CD1c-positive myeloid dendritic cell (primary cell): ENCODE results near the gene KAT14.
"Not testable (repeated sequence)": the region's sequence is repeated elsewhere in the genome, so short reads cannot be mapped to it uniquely, and the experiment has no call there.

ENCODE experiments used
- DNase-seq: peaks from one replicate; pipeline ENCODE4 v3.0.0-alpha.2; 2016; ENCODE audit errors: extremely low spot score

Gene KAT14

DNA sequence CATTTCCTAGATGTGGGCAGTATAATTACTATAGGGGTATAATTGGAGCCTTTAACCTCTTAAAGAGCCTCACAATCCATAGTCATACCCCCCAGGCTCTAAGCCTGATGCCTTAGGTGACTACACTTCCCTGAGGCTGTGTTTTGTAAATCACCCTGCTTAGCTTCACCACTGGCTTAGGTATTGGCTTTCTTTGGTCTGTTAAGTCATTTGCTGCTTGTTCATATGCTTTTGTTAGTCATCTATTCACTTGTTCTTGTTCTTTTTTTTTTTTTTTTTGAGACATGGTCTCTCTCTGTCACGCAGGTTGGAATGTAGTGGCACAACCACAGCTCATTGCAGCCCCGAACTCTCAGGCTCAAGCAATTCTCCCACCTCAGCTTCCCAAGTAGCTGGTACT lies 26.7 kb downstream of the KAT14 start:
- no peak for DNase-seq

GRCh38 chr20:18165553-18165952 lies 27.9 kb downstream of the KAT14 start:
- DNase-seq: no peak

DNA sequence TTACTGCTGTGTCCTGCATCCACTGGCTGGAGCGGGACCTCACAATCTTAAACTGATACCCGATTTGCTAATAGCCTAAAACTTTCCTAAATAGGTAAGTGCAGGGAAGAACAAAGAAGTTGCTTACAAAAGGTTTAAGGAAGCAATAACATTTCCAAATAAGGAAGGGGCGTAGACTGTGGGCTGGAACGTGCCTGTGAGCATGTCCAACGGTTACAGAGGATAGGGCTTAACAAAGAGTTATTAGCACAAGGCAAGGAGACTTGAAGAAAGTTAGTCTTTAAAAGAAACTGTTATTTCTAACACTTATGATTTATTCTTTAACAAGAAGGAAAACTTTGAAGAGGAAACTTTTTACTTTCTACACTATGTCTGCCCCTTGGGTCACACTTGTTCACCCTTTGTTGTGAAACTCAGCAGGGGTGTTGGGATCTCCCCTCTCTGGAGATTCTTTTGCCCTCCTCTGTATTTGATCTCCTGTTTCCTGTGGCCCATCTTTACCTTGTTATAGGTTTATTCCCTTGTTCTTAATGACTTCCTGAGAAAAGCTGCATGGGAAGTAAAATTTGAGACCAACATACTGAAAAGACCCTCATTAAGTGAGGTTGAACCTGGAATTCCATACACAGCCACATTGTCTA lies 28.7 kb downstream of the KAT14 start:
- no peak for DNase-seq

GRCh38 chr20:18166950-18167349 lies 29.3 kb downstream of the KAT14 start:
- no peak for DNase-seq

DNA sequence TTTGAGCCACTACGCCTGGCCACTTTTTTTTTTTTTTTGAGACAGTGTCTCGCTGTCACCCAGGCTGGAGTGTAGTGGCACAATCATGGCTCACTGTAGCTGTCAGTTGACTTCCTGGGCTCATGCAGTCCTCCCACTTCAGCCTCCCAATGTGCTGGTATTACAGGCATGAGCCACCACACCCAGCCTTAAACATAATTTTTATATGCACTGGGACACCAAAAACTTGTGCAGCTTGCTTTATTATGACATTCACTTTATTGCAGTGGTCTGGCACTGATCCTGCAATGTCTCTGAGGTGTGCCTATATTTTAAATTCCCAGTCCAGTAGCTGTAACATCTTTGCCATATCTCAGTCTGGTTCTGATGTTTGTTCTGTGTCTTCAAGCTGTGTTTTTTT lies 34.7 kb downstream of the KAT14 start:
- DNase-seq: no peak

GRCh38 chr20:18174906-18175683 lies 37.4 kb downstream of the KAT14 start:
- no peak for DNase-seq

DNA sequence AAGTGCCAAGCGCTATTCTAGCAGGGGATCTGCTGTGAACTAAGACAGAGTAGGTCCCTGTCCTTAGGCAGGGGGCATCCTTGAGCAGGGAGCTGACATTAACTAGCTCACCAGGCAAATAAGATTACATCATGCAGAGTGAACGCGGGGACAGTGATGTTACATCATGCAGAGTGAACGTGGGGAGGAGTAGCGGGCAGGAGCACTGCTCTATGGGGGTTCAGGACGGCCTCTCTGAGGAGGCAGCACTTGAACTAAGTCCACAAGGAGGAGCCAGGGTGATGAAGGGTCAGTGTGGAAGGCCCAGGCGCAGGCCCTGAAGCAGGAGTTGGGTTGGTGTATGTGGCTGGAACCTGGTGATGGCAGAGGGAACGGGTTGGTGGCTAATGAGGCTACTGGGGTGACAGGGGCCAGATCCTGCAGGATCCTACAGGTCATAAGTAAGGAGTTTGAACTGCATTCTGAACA lies 38.7 kb downstream of the KAT14 start:
- no peak for DNase-seq

- not testable (repeated sequence) for DNase-seq
These were observed 42.7 kb downstream of the KAT14 start for GRCh38 chr20:18180366-18180765.

DNA sequence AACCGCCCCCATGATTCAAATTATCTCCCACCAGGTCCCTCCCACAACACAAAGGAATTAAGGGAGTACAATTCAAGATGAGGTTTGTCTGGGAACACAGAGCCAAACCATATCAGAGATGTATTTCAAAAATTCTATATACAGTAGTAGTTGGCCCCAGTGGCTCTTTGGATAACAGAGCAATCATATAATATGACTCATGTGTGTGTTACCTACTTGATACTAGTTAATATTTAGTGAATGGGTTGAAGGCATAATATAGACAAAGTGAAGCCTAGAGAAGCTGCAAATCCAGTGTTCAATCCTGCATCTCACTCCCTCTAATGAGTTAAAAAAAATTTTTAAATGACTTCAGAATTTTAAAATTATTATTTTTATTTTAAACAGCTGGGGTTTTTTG lies 43.2 kb downstream of the KAT14 start:
- DNase-seq: no peak

- no peak for DNase-seq
These were observed 49.4 kb downstream of the KAT14 start for GRCh38 chr20:18187020-18187419.

DNA sequence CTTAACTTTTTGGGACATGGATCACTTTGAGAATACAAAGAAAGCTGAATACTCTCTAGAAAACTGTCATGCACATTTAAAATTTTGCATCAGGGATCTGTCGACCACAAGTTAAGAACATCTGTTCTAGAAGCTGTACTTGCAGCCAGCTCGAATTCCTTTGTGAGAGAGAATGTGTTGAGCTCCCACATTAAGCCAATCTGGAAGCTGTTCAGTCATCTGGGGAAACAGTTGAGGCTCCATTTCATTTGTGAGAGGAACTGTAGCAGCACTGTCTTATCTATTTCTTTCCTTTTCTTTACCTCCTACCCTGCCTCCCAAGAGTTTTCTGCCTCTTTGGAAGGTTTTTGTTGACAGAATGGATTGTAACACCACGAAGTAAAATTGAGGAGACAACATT lies 50.8 kb downstream of the KAT14 start:
- no peak for DNase-seq

DNA sequence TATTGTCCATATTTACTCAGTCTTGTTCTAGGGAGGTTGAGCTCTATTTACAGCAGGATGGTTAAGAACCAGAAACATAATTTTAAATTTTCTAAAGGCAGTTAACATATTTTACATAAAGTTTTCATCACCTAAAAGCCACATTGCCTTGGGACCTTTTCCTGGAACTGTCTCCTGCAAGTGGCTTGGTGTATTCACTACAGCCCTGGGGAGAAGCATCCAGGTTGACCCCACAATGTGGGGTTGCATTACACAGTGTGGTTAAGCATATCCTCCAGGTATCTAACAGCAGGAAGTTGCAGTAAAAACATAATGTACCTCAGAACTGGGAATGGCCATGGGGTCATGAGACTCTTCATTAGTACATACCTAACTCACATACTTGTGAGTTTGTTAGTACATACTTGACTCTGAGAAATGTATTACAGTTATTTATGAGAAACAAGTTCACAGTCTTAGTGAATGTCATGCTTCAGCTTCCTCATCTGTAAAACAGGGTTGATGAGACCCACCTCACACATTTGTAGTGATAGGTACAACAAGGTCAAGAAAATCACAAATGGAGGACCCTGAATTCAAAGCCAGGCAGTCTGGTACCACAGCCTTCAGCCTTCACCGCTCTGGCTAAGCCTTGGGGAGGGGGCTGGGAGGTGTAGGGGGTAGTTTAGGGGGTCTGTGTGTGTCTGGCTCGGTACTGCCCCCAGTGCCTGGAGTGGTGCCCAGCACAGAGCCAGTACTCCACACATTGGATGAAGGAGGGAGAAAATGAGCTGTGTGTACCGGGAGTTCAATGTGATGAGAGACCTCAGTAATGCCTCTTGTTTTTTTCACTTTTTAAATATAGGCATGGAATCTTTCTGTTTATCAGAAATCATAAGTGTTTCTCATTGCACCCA lies 52.9 kb downstream of the KAT14 start:
- DNase-seq: no peak

DNA sequence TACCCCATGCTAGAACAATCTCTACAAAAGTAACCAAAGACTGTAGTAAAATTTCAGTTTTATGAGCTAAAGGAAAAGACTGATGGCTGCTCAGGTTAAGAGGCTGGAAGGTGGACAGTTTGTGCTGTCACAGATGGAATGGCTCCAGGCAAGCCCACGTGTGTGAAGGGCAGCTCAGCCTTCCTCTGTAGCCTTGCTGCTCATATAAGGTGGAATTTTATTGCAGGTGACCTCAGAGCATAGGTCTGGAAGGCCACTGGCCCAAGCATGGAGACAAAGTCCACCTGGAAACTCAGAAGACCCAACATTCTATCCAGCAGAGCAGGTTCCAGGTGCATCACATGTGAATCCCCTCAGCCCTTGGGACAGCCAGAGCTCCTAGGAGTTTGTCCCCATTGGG lies 53.6 kb downstream of the KAT14 start:
- no peak for DNase-seq

GRCh38 chr20:18194461-18194860 lies 56.8 kb downstream of the KAT14 start:
- not testable (repeated sequence) for DNase-seq

DNA sequence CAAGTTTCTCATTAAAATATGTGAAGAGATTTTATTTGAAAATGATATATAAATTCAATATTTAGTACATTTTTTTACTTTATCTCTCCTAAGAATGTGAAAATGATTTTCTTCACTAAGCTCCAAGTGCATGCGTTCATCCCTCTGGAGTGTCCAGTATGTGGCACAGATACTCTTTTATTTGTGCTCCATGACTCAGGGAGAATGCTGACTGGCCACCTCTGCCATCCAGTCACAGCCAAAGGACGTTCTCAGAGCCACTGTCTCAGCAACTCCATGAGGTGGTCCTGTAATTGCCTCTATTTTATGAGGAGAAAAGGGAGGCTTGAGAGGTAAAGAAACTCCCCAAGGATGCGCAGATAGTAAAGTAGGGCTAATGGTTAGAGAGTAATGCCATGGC lies 58.3 kb downstream of the KAT14 start:
- no peak for DNase-seq

DNA sequence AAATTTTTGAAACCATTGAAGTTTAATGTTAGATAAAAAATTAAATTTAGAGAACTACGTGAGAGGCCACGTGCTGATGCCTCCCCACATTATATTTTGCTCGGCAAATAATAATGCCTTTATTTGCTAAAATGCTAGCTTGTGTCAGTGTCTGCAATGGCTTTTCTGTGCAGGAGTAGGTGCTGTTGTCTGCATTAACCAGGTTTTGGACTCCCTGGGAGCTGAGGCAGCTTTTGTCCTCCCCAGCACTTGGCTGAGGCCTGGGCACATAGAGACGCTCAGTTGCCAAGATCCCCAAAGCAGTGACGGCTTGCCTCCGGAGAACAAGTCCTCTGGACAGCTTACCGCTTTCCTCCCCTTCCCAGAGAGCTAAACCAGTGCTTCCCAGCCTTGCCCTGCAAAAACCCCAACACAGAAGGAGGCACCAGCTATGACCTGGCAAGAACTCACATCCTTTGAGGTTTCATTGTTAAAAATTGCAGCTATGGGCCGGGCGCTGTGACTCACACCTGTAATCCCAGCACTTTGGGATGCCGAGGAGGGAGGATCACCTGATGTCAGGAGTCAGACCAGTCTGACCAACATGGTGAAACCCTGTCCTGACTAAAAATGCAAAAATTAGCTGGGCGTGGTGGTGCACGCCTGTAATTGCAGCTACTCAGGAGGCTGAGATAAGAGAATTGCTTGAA lies 59.9 kb downstream of the KAT14 start:
- DNase-seq: no peak

DNA sequence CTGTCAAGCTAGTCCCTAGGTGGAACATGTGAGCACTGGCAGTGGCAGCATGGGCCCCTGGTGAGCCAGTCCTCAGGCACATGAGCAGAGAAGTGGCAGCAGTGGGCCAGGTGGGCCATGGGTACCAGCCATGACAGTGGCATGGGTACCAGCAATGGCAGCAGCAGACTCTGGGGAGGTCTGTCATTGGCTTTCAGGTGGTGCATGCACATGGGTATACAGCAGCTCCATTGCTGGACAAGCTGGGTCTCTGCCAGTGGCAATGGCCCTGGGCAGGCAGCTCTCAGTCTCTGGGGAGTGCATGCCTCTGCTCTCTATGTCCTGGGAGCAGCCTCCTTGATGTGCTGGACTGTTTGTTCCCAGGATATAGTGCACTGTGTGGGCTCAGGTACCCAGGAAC lies 65.3 kb downstream of the KAT14 start:
- DNase-seq: no peak

- not testable (repeated sequence) for DNase-seq
These were observed 66.0 kb downstream of the KAT14 start for GRCh38 chr20:18203700-18204099.

DNA sequence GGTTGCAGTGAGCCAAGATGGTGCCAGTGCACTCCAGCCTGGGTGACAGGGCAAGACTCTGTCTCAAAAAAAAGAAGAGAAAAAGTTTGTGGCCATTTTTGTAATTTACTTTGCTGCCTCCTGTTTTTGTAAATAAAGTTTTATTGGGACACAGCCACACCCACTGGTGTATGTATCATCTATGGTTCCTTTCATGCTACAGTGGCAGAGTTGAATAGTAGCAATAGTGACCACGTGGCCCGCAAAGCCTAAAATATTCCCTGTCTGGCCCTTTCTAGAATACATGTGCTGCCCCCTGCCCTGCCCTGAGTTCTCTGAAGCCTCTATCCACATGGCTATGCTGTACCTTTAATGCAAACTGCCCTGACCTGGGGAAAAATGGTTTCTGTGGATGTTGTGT lies 75.3 kb downstream of the KAT14 start:
- no peak for DNase-seq

DNA sequence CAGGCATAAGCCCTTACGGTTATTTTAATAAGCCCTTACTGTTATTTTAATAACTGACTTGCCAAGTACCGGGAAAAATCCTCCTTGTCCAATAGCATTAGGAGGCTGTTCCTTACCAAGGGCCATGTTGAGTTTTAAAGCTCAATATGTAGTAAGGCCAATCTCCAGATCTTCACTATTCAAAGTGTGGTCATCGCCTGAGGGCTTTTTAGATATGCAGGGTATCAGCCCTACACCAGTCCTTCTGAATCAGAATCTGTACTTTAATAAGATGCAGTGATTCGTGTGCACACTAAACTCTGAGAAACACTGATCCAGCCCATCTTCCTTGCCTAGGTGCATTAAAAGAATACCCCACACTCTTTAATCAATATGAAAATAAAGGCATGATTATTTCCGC lies 77.9 kb downstream of the KAT14 start:
- no peak for DNase-seq

- DNase-seq: no peak
These were observed 80.6 kb downstream of the KAT14 start for GRCh38 chr20:18218280-18218679.

DNA sequence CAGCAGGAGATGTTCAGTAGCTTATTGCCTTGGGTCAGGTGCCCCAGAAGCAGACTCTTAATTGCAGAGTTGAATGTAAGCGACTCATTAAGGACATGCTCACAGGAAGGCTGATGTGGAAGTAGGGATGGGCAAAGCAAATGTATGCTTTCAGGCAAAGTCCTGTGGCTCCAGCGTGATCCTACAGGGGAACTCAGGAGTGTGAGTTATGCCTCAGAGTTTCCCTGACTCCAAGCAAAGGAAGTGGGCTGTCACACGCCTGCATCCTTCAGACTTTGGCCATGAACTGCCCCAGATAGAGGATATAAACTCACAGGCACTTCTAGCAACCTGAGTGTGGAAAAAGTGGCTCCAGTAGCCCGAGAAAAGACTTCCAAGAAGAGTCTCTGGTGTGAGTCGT lies 85.7 kb downstream of the KAT14 start:
- DNase-seq: no peak
